ENCODE measurements around the gene TSSC4. TPM values are rescaled to one million over a fixed set of nuclear protein-coding genes. Genes with fewer than 3 reads are reported as not detected.
A peak's percentile ranks its signal among the peaks of the same experiment; 100 is the strongest.

The TSSC4 gene
- 46.2 and 60.9 TPM in 2 replicates for total RNA-seq (2022)
- percentile 71 among the genes with signal in this experiment for Bru-seq, nascent RNA
- BruChase-seq, experiment 1, labeled RNA remaining after a 2-hour chase = percentile 82 among the genes with signal in this experiment
- percentile 76 among the genes with signal in this experiment for BruChase-seq, experiment 2, labeled RNA remaining after a 6-hour chase
- long read RNA-seq, transcript TSSC4-203 (4 exons, 1,544 nt) = minor isoform, 5 of 117 reads
- long read RNA-seq, transcript TSSC4-201 (3 exons, 1,686 nt) = major isoform, 92 of 117 reads
- long read RNA-seq, transcript TSSC4-210 (2 exons, 912 nt) = minor isoform, 6 of 117 reads
- long read RNA-seq, partial matches to known transcripts = 11 of 117 reads
- long read RNA-seq, other reads (novel, unspliced or antisense) = 1 of 117 reads

GRCh38 chr11:2400069-2400761 lies at the start of gene TSSC4:
TSS of gene TSSC4 (plus strand) at chr11:2400750. CDS start at chr11:2402634, 1,884 bp downstream.
- Mint-ChIP-seq H3K4me3 (ENCODE audit: unreplicated experiment) (peak within 1 kb of the TSS; percentile 89), H3K36me3 (ENCODE audit: insufficient read depth, unreplicated experiment) (peaks cover 61% of the 10 kb centered on the region), H3K27ac (ENCODE audit: unreplicated experiment) (peak within 1 kb of the TSS; percentile 92), H3K9me3 (ENCODE audit: unreplicated experiment) (no peaks in the 10 kb centered on the region), H3K27me3 (ENCODE audit: insufficient read depth, unreplicated experiment) (no peaks in the 10 kb centered on the region), H3K4me1 (ENCODE audit: low read depth, unreplicated experiment) (no peaks in the 10 kb centered on the region)
- no peaks in the 10 kb centered on the region for H3K27me3 ChIP-seq (replicated peaks; ENCODE audit: control insufficient read depth, insufficient read depth, low read length)
- no peaks in the 10 kb centered on the region for H3K36me3 ChIP-seq (ENCODE audit: control insufficient read depth, insufficient read depth, low read length)
- no peaks in the 10 kb centered on the region for H3K9me3 ChIP-seq
- peak; percentile 94 to 97 for TF ChIP-seq CTCF (IDR thresholded peaks at IDR 0.05; ENCODE audit: insufficient read depth in 1 of 2, low read depth in 1 of 2, low read length in 1 of 2, severe bottlenecking in 1 of 2, unreplicated experiment in 1 of 2)
- H3K4me3 ChIP-seq (ENCODE audit: low read depth, low read length) = peak within 1 kb of the TSS; percentile 100
- ChIA-PET CTCF (interaction anchor here (0.6 to 2.2 kb wide), 18 partner anchors 8 to 592 kb away, joined by 3 to 18 read pairs (median 4); partner anchors contain the start of genes CD81 and NAP1L4), POLR2A (interaction anchor here (0.6 to 1.9 kb wide), 15 partner anchors 17 to 614 kb away, joined by 3 to 35 read pairs (median 4); partner anchors contain the start of genes CD81 and PHLDA2)
- BruUV-seq (replicated peaks) = no TSS peak
- intact Hi-C loops (cut with micrococcal nuclease; ENCODE audit: unreplicated experiment) = loop anchor here (1.0 to 5.0 kb wide), 4 partner anchors 19 to 198 kb away; no protein-coding TSS in a partner anchor
- H3K4me1 ChIP-seq = peaks cover 14% of the 10 kb centered on the region
- peak; percentile 99 to 100 for DNase-seq

DNA sequence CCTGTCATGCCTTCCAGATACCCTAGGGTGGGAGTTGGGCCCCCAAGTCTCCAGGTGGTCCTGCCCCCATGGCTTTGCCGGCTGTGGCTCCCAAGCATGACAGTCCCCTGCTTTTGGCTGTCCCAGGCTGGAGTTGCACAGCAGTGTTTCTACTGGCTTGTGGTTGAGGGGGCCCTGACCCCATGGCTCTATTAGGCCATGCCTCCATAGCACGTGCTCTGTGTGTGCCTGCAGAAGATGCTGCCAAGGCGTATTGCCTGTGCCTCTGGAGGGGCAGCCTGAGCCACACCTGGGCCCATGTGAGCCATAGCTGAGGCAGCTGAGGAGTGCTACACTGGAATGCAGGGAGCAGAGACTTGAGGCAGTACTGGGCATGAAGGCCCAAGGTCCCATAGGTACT lies 48.8 kb upstream of the TSSC4 start:
- Mint-ChIP-seq H3K36me3 (ENCODE audit: insufficient read depth, unreplicated experiment) (no peaks in the 10 kb centered on the region), H3K4me1 (ENCODE audit: low read depth, unreplicated experiment) (peaks cover 21% of the 10 kb centered on the region), H3K27ac (ENCODE audit: unreplicated experiment) (no peak overlapping the region), H3K4me3 (ENCODE audit: unreplicated experiment) (no peak overlapping the region), H3K27me3 (ENCODE audit: insufficient read depth, unreplicated experiment) (peaks cover 4% of the 10 kb centered on the region), H3K9me3 (ENCODE audit: unreplicated experiment) (peaks cover 17% of the 10 kb centered on the region)
- intact Hi-C loops (cut with micrococcal nuclease; ENCODE audit: unreplicated experiment) = no loop called here
- ChIA-PET CTCF (no interaction called here), POLR2A (no interaction called here)
- no peak for TF ChIP-seq CTCF (IDR thresholded peaks at IDR 0.05; ENCODE audit: insufficient read depth in 1 of 2, low read depth in 1 of 2, low read length in 1 of 2, severe bottlenecking in 1 of 2, unreplicated experiment in 1 of 2)
- no peak for DNase-seq
- no TSS peak for BruUV-seq (replicated peaks)
- H3K9me3 ChIP-seq = peaks cover 11% of the 10 kb centered on the region
- H3K27me3 ChIP-seq (replicated peaks; ENCODE audit: control insufficient read depth, insufficient read depth, low read length) = no peaks in the 10 kb centered on the region
- H3K36me3 ChIP-seq (ENCODE audit: control insufficient read depth, insufficient read depth, low read length) = no peaks in the 10 kb centered on the region
- H3K4me1 ChIP-seq = peaks cover 17% of the 10 kb centered on the region
- no peak overlapping the region for H3K4me3 ChIP-seq (ENCODE audit: low read depth, low read length)

DNA sequence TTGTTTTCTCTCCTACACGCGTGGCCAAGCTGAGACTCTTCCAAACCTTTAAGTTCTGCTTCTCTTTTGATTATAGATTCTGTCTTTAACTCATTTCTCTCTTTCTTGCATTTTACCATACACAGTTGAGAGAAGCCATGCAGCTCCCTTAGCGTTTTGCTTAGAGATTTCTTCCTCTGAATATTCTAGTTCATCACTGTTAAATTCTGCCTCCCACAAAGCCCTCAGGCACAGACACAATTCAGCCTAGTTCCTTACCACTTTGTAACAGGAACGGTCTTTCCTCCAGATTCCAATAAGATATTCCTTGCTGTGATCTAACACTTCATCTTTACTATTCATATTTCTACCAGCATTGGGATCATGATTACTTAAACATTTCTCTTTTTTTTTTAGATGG lies 48.1 kb upstream of the TSSC4 start:
- no peak for TF ChIP-seq CTCF (IDR thresholded peaks at IDR 0.05; ENCODE audit: insufficient read depth in 1 of 2, low read depth in 1 of 2, low read length in 1 of 2, severe bottlenecking in 1 of 2, unreplicated experiment in 1 of 2)
- peaks cover 21% of the 10 kb centered on the region for H3K4me1 Mint-ChIP-seq (ENCODE audit: low read depth, unreplicated experiment)
- H3K27me3 Mint-ChIP-seq (ENCODE audit: insufficient read depth, unreplicated experiment) = peaks cover 4% of the 10 kb centered on the region
- intact Hi-C loops (cut with micrococcal nuclease; ENCODE audit: unreplicated experiment) = no loop called here
- Histone ChIP-seq H3K36me3 (ENCODE audit: control insufficient read depth, insufficient read depth, low read length) (no peaks in the 10 kb centered on the region), H3K4me3 (ENCODE audit: low read depth, low read length) (no peak overlapping the region), H3K9me3 (peaks cover 11% of the 10 kb centered on the region), H3K27me3 (replicated peaks; ENCODE audit: control insufficient read depth, insufficient read depth, low read length) (no peaks in the 10 kb centered on the region), H3K4me1 (peaks cover 17% of the 10 kb centered on the region)
- no peak overlapping the region for H3K4me3 Mint-ChIP-seq (ENCODE audit: unreplicated experiment)
- H3K36me3 Mint-ChIP-seq (ENCODE audit: insufficient read depth, unreplicated experiment) = no peaks in the 10 kb centered on the region
- CTCF ChIA-PET = no interaction called here
- POLR2A ChIA-PET = no interaction called here
- no peak overlapping the region for H3K27ac Mint-ChIP-seq (ENCODE audit: unreplicated experiment)
- no TSS peak for BruUV-seq (replicated peaks)
- H3K9me3 Mint-ChIP-seq (ENCODE audit: unreplicated experiment) = peaks cover 17% of the 10 kb centered on the region
- DNase-seq = no peak
